GM12874 (cell line): Measurements from ENCODE around the gene FBXL7.

Source experiments
- CTCF ChIP-seq: IDR thresholded peaks from 2 replicates; pipeline ENCODE4 v1.5.1; 2011; ENCODE audit warnings: low read depth, mild to moderate bottlenecking, control low read depth, low read length, moderate library complexity; ENCODE audit not compliant: insufficient read depth

FBXL7 gene

GRCh38 chr5:15577132-15577531 is 77.2 kb downstream of the FBXL7 start:
- TF ChIP-seq CTCF: no peak

- no peak for TF ChIP-seq CTCF
Measured at GRCh38 chr5:15577831-15578230, 77.9 kb downstream of the FBXL7 start.

GRCh38 chr5:15579193-15579990 is 79.4 kb downstream of the FBXL7 start:
- TF ChIP-seq CTCF: no peak

GRCh38 chr5:15584528-15584927 is 84.5 kb downstream of the FBXL7 start:
- no peak for TF ChIP-seq CTCF

- TF ChIP-seq CTCF: no peak
Measured at GRCh38 chr5:15585128-15585527, 85.1 kb downstream of the FBXL7 start.

GRCh38 chr5:15585841-15586591 is 86.0 kb downstream of the FBXL7 start:
- no peak for TF ChIP-seq CTCF

GRCh38 chr5:15587916-15588315 is 87.9 kb downstream of the FBXL7 start:
- TF ChIP-seq CTCF: no peak
